H9 (cell line): ENCODE data around the gene CCDC63. TPM values are rescaled to one million over a fixed set of nuclear protein-coding genes. Genes with fewer than 3 reads are reported as not detected.

Experiments used
- DNase-seq: peaks from one replicate; pipeline ENCODE4 v3.0.0-alpha.2; 2017
- H2AFZ ChIP-seq: one replicate; pipeline ENCODE4 v1.6.1; 2013; ENCODE audit warnings: mild to moderate bottlenecking, low read length, control low read depth, moderate library complexity
- H2AK5ac ChIP-seq: 2 replicates; pipeline ENCODE4 v1.6.1; 2013; ENCODE audit warnings: low read length, control low read depth, mixed read lengths; ENCODE audit not compliant: insufficient read length
- H2BK120ac ChIP-seq: one replicate; pipeline ENCODE4 v1.6.1; 2013; ENCODE audit warnings: low read depth, mild to moderate bottlenecking, low read length, control low read depth, inconsistent platforms; ENCODE audit not compliant: poor library complexity, severe bottlenecking
- H2BK12ac ChIP-seq: 2 replicates; pipeline ENCODE4 v1.6.1; 2013; ENCODE audit warnings: low read length, control low read depth, mixed read lengths, low read depth; ENCODE audit not compliant: insufficient read length
- H2BK15ac ChIP-seq: 2 replicates; pipeline ENCODE4 v1.6.1; 2013; ENCODE audit warnings: low read depth, low read length, control low read depth
- H2BK20ac ChIP-seq: one replicate; pipeline ENCODE4 v1.6.1; 2013; ENCODE audit warnings: low read depth, mild to moderate bottlenecking, low read length, control low read depth, inconsistent platforms; ENCODE audit not compliant: poor library complexity, severe bottlenecking
- H2BK5ac ChIP-seq: 2 replicates; pipeline ENCODE4 v1.6.1; 2013; ENCODE audit warnings: low read length, control low read depth, mixed read lengths; ENCODE audit not compliant: insufficient read length
- H3K14ac ChIP-seq: 2 replicates; pipeline ENCODE4 v1.6.1; 2013; ENCODE audit warnings: low read length, control low read depth; ENCODE audit not compliant: insufficient read depth
- H3K18ac ChIP-seq: 2 replicates; pipeline ENCODE4 v1.6.1; 2013; ENCODE audit warnings: low read depth, mild to moderate bottlenecking, mixed read lengths, low read length, control low read depth; ENCODE audit not compliant: insufficient read length
- H3K23ac ChIP-seq: 2 replicates; pipeline ENCODE4 v1.6.1; 2013; ENCODE audit warnings: low read length, control low read depth, mixed read lengths, low read depth; ENCODE audit not compliant: insufficient read length
- H3K23me2 ChIP-seq: 2 replicates; pipeline ENCODE4 v1.6.1; 2013; ENCODE audit warnings: low read depth, mild to moderate bottlenecking, mixed read lengths, low read length, control low read depth; ENCODE audit not compliant: insufficient read length, poor library complexity, severe bottlenecking
- H3K27ac ChIP-seq: 2 replicates; pipeline ENCODE4 v1.5.1; 2013; ENCODE audit warnings: low read length, control low read depth, mixed read lengths, low read depth; ENCODE audit not compliant: insufficient read length
- H3K27me3 ChIP-seq: 2 replicates; pipeline ENCODE4 v1.6.1; 2013; ENCODE audit warnings: low read length, control low read depth, inconsistent platforms; ENCODE audit not compliant: insufficient read depth
- H3K4ac ChIP-seq: 2 replicates; pipeline ENCODE4 v1.6.1; 2013; ENCODE audit warnings: low read depth, mild to moderate bottlenecking, control low read depth, inconsistent platforms, low read length, moderate library complexity
- H3K4me1 ChIP-seq: 2 replicates; pipeline ENCODE4 v1.6.1; 2013; ENCODE audit warnings: low read length, control low read depth, inconsistent platforms; ENCODE audit not compliant: insufficient read depth
- H3K4me2 ChIP-seq: 2 replicates; pipeline ENCODE4 v1.6.1; 2013; ENCODE audit warnings: low read length, control low read depth, mixed read lengths; ENCODE audit not compliant: insufficient read length, insufficient read depth
- H3K56ac ChIP-seq: 2 replicates; pipeline ENCODE4 v1.6.1; 2013; ENCODE audit warnings: low read depth, mild to moderate bottlenecking, mixed read lengths, low read length, control low read depth; ENCODE audit not compliant: insufficient read length
- H3K79me1 ChIP-seq: 2 replicates; pipeline ENCODE4 v1.6.1; 2013; ENCODE audit warnings: low read depth, mild to moderate bottlenecking, moderate library complexity, low read length, control low read depth, inconsistent platforms; ENCODE audit not compliant: insufficient read depth, poor library complexity, severe bottlenecking
- H3K79me2 ChIP-seq: 2 replicates; pipeline ENCODE4 v1.6.1; 2013; ENCODE audit warnings: low read length, control low read depth, inconsistent platforms; ENCODE audit not compliant: insufficient read depth
- H3K9ac ChIP-seq: 2 replicates; pipeline ENCODE4 v1.6.1; 2013; ENCODE audit warnings: low read length, control low read depth, mixed read lengths; ENCODE audit not compliant: insufficient read length; ENCODE audit errors: extremely low read depth
- H3K9me3 ChIP-seq: one replicate; pipeline ENCODE4 v1.6.1; 2013; ENCODE audit warnings: low read depth, low read length, inconsistent platforms; ENCODE audit not compliant: control insufficient read depth
- H3T11ph ChIP-seq: one replicate; pipeline ENCODE4 v1.6.1; 2013; ENCODE audit warnings: mild to moderate bottlenecking, low read length, control low read depth, inconsistent platforms
- H4K20me1 ChIP-seq: one replicate; pipeline ENCODE4 v1.6.1; 2013; ENCODE audit not compliant: control insufficient read depth, insufficient read length, insufficient read depth
- H4K5ac ChIP-seq: 2 replicates; pipeline ENCODE4 v1.6.1; 2013; ENCODE audit warnings: low read depth, mild to moderate bottlenecking, mixed read lengths, low read length, control low read depth; ENCODE audit not compliant: insufficient read length
- H4K8ac ChIP-seq: replicated peaks from 2 replicates; pipeline ENCODE4 v1.6.1; 2013; ENCODE audit warnings: low read length, control low read depth, mixed read lengths, low read depth; ENCODE audit not compliant: insufficient read length
- H4K91ac ChIP-seq: 2 replicates; pipeline ENCODE4 v1.6.1; 2013; ENCODE audit warnings: low read depth, mild to moderate bottlenecking, moderate library complexity, mixed read lengths, low read length, control low read depth; ENCODE audit not compliant: insufficient read length
- H3K27ac Mint-ChIP-seq, 3 experiments: 2 replicates in 2 of 3; 3 replicates in 1 of 3; pipeline ENCODE4 v1.8.0; 2020 to 2021; ENCODE audit warnings: mixed read lengths in 3 of 3, mild to moderate bottlenecking in 1 of 3, moderate library complexity in 1 of 3
- H3K27me3 Mint-ChIP-seq: 2 replicates; pipeline ENCODE4 v1.8.0; 2021; ENCODE audit warnings: low read depth, mild to moderate bottlenecking, moderate library complexity, mixed read lengths
- H3K36me3 Mint-ChIP-seq, 3 experiments: 2 replicates in 2 of 3; 3 replicates in 1 of 3; pipeline ENCODE4 v1.8.0; 2020 to 2021; ENCODE audit warnings: low read depth in 3 of 3, mixed read lengths in 3 of 3; ENCODE audit not compliant: insufficient read depth in 1 of 3
- H3K4me1 Mint-ChIP-seq, 2 experiments: 2 replicates each; pipeline ENCODE4 v1.8.0; 2020; ENCODE audit warnings: mixed read lengths in 2 of 2
- H3K4me3 Mint-ChIP-seq, 2 experiments: 2 replicates in 1 of 2; 3 replicates in 1 of 2; pipeline ENCODE4 v1.8.0; 2020 to 2021; ENCODE audit warnings: mild to moderate bottlenecking in 2 of 2, mixed read lengths in 2 of 2, moderate library complexity in 1 of 2
- H3K9me3 Mint-ChIP-seq, 2 experiments: 2 replicates in 1 of 2; 3 replicates in 1 of 2; pipeline ENCODE4 v1.8.0; 2020; ENCODE audit warnings: mild to moderate bottlenecking in 2 of 2, mixed read lengths in 2 of 2, moderate library complexity in 1 of 2
- CTCF ChIP-seq: fragments of 200-600 bp; sonication (generic); conservative IDR thresholded peaks from 3 replicates; pipeline ENCODE4 v1.8.0; 2021; ENCODE audit warnings: antibody characterized with exemption, mild to moderate bottlenecking
- WGBS: extraction: QIAGEN DNeasy Blood & Tissue Kit; methylation state at CpG from one replicate; pipeline ENCODE4 v1.1.7; 2013; ENCODE audit warnings: missing lambda C conversion rate, low lambda C conversion rate, mixed read lengths; ENCODE audit not compliant: insufficient read length; ENCODE audit errors: extremely low coverage; 5-methylcytosine and 5-hydroxymethylcytosine counted together
- total RNA-seq: library from RNA; stranded (reverse); gene quantifications from 2 replicates; pipeline ENCODE4 v1.2.1, GENCODE V29; 2021

The CCDC63 gene
- total RNA-seq, 1 experiment from 2014 or later: 0.77 TPM

- Histone ChIP-seq H4K20me1 (no peaks in the 10 kb centered on the region), H2AK5ac (no peak overlapping the region), H3K79me2 (no peaks in the 10 kb centered on the region), H3T11ph (no peak overlapping the region), H2BK5ac (no peak overlapping the region), H3K18ac (no peak overlapping the region), H3K27me3 (no peaks in the 10 kb centered on the region), H3K4me1 (no peaks in the 10 kb centered on the region), H3K27ac (no peak overlapping the region), H3K4ac (no peak overlapping the region), H4K8ac (no peak overlapping the region), H3K4me2 (no peak overlapping the region), H2BK15ac (no peak overlapping the region), H2AFZ (no peak overlapping the region), H3K14ac (no peak overlapping the region), H3K9me3 (no peaks in the 10 kb centered on the region), H3K56ac (no peak overlapping the region), H4K91ac (no peak overlapping the region), H2BK20ac (no peak overlapping the region), H3K9ac (no peak overlapping the region), H3K79me1 (no peaks in the 10 kb centered on the region), H2BK120ac (no peak overlapping the region), H3K23me2 (peaks cover 4% of the 10 kb centered on the region), H4K5ac (no peak overlapping the region), H3K23ac (no peak overlapping the region), H2BK12ac (no peak overlapping the region)
- DNase-seq: no peak
- H3K9me3 Mint-ChIP-seq: peaks cover 0 to 5% of the 10 kb centered on the region in 2 experiments; a peak in 2 of 5 replicates
- peaks cover 7% of the 10 kb centered on the region for H3K27me3 Mint-ChIP-seq
- no CpG with 5 or more reads among the region's 5 CpGs for WGBS
- H3K36me3 Mint-ChIP-seq: peaks cover 0 to 4% (median 0%) of the 10 kb centered on the region in 3 experiments; a peak in 1 of 7 replicates
- peaks cover 9 to 15% of the 10 kb centered on the region in 2 experiments for H3K4me1 Mint-ChIP-seq
- TF ChIP-seq CTCF: no peak; the same call in 2 of the 3 replicates
- no peak overlapping the region; a peak in 1 of 7 replicates for H3K27ac Mint-ChIP-seq
- peak overlapping the region in 1 of 2 experiments; percentile 42; a peak in 1 of 5 replicates for H3K4me3 Mint-ChIP-seq
Measured at GRCh38 chr12:110888256-110888991, 41.6 kb downstream of the CCDC63 start.
